GM19324 (cell line): ENCODE data around the gene TRAPPC5.

ENCODE experiments used
- ATAC-seq: cut with Tn5 transposase; IDR thresholded peaks from one replicate; pipeline ENCODE4 v1.9.1; 2021; ENCODE audit warnings: mild to moderate bottlenecking, moderate library complexity; ENCODE audit not compliant: unreplicated experiment, low FRiP score

TRAPPC5 gene

GRCh38 chr19:7674010-7675005, 6.3 kb upstream of the TRAPPC5 start:
- ATAC-seq = no peak

- ATAC-seq = no peak
Measured at GRCh38 chr19:7676376-7676775, 4.3 kb upstream of the TRAPPC5 start.

GRCh38 chr19:7676854-7677253, 3.8 kb upstream of the TRAPPC5 start, which contains the start of gene MCEMP1:
TSS of gene MCEMP1 (plus strand) at chr19:7677090. CDS start at chr19:7677121, 31 bp downstream.
- ATAC-seq = no peak

- ATAC-seq = no peak
Measured at GRCh38 chr19:7677669-7678311, 2.8 kb upstream of the TRAPPC5 start.

GRCh38 chr19:7678971-7679751, 1.5 kb upstream of the TRAPPC5 start:
- no peak for ATAC-seq

GRCh38 chr19:7679771-7680605, 645 bp upstream of the TRAPPC5 start:
- no peak for ATAC-seq

- ATAC-seq = no peak
Measured at GRCh38 chr19:7681340-7682174, 924 bp downstream of the TRAPPC5 start.

- no peak for ATAC-seq
Measured at GRCh38 chr19:7682175-7682855, 1.7 kb downstream of the TRAPPC5 start.

- no peak for ATAC-seq
Measured at GRCh38 chr19:7685546-7686445, 5.2 kb downstream of the TRAPPC5 start.

GRCh38 chr19:7687177-7687576, 6.5 kb downstream of the TRAPPC5 start:
- no peak for ATAC-seq

- ATAC-seq = no peak
Measured at GRCh38 chr19:7689165-7689564, 8.5 kb downstream of the TRAPPC5 start.

GRCh38 chr19:7690779-7691258, 10.2 kb downstream of the TRAPPC5 start:
- no peak for ATAC-seq

GRCh38 chr19:7691497-7691896, 10.9 kb downstream of the TRAPPC5 start:
- no peak for ATAC-seq

- ATAC-seq = no peak
Measured at GRCh38 chr19:7692417-7693088, 11.9 kb downstream of the TRAPPC5 start.

- no peak for ATAC-seq
Measured at GRCh38 chr19:7694499-7694898, 13.9 kb downstream of the TRAPPC5 start.

GRCh38 chr19:7697721-7698287, 17.2 kb downstream of the TRAPPC5 start:
- ATAC-seq = no peak
